ENCODE data around the gene USP49.
"Not testable (repeated sequence)": the region's sequence is repeated elsewhere in the genome, so short reads cannot be mapped to it uniquely, and the experiment has no call there.

Gene USP49

GRCh38 chr6:41778895-41779294 lies 116.3 kb downstream of the USP49 start:
- no peak for DNase-seq

- DNase-seq, result peak in 1 of 2 donors; percentile 8
Observed at GRCh38 chr6:41777551-41778285, 117.5 kb downstream of the USP49 start.

GRCh38 chr6:41775293-41775882 lies 119.8 kb downstream of the USP49 start:
- DNase-seq, result no peak

- DNase-seq, result no peak
Observed at GRCh38 chr6:41774841-41775240, 120.3 kb downstream of the USP49 start.

- DNase-seq, result no peak
Observed at GRCh38 chr6:41771058-41771983, 123.9 kb downstream of the USP49 start.

- DNase-seq, result no peak
Observed at GRCh38 chr6:41770381-41771057, 124.7 kb downstream of the USP49 start.

- no peak for DNase-seq
Observed at GRCh38 chr6:41769376-41769775, 125.8 kb downstream of the USP49 start.

- no peak for DNase-seq
Observed at GRCh38 chr6:41768545-41769308, 126.4 kb downstream of the USP49 start.

GRCh38 chr6:41767112-41767833 lies 127.9 kb downstream of the USP49 start:
- no peak for DNase-seq

GRCh38 chr6:41766043-41766664 lies 129.0 kb downstream of the USP49 start:
- DNase-seq, result not testable (repeated sequence)

GRCh38 chr6:41763470-41763869 lies 131.7 kb downstream of the USP49 start:
- no peak for DNase-seq

GRCh38 chr6:41759905-41760579 lies 135.1 kb downstream of the USP49 start:
- no peak for DNase-seq

GRCh38 chr6:41759106-41759904 lies 135.9 kb downstream of the USP49 start:
- DNase-seq, result no peak

GRCh38 chr6:41758641-41759035 lies 136.5 kb downstream of the USP49 start:
- DNase-seq, result no peak

- DNase-seq, result no peak
Observed at GRCh38 chr6:41757931-41758640, 137.1 kb downstream of the USP49 start.

GRCh38 chr6:41757271-41757670 lies 137.9 kb downstream of the USP49 start:
- DNase-seq, result no peak

- no peak for DNase-seq
Observed at GRCh38 chr6:41756354-41756753, 138.8 kb downstream of the USP49 start.

GRCh38 chr6:41755895-41756294 lies 139.3 kb downstream of the USP49 start:
- no peak for DNase-seq

- DNase-seq, result no peak
Observed at GRCh38 chr6:41750374-41750773, 144.8 kb downstream of the USP49 start.
